Sigmoid colon (tissue), 7 donors: ENCODE data around the gene RNF167. TPM values are rescaled to one million over a fixed set of nuclear protein-coding genes. Genes with fewer than 3 reads are reported as not detected.

Experiments
- DNase-seq: peaks from one replicate; pipeline ENCODE4 v3.0.0-alpha.2; 2019
- H3K27ac ChIP-seq, 4 donors: fragments of 200-600 bp; sonication (generic); one replicate each; pipeline ENCODE4 v1.5.1; 2016 to 2019; ENCODE audit warnings: mild to moderate bottlenecking in 1 of 4
- H3K27me3 ChIP-seq, 3 donors: fragments of 200-600 bp; sonication (generic); one replicate each; pipeline ENCODE4 v1.5.1; 2019; ENCODE audit warnings: mild to moderate bottlenecking in 1 of 3
- H3K36me3 ChIP-seq, 4 donors: fragments of 200-600 bp; sonication (generic); one replicate each; pipeline ENCODE4 v1.5.1; 2016 to 2019
- H3K4me1 ChIP-seq, 4 donors: fragments of 200-600 bp; sonication (generic); one replicate each; pipeline ENCODE4 v1.5.1; 2017 to 2019
- H3K4me3 ChIP-seq, 4 donors: fragments of 200-600 bp; sonication (generic); one replicate each; pipeline ENCODE4 v1.5.1; 2017 to 2019; ENCODE audit warnings: mild to moderate bottlenecking in 2 of 4, moderate library complexity in 1 of 4
- H3K9me3 ChIP-seq, 4 donors: fragments of 200-600 bp in 3 of 4; sonication (generic) in 3 of 4; one replicate each; pipeline versions ENCODE4 v1.5.1 to v1.6.1; 2013 to 2019
- EP300 ChIP-seq, 4 donors: sonication (generic); formaldehyde crosslinking; IDR thresholded peaks; one replicate each; pipeline ENCODE4 v1.6.1; 2017; ENCODE audit warnings: antibody characterized with exemption in 4 of 4
- POLR2A ChIP-seq, 2 donors: fragments of 450-650 bp; IDR thresholded peaks; one replicate each; pipeline ENCODE4 v1.6.1; 2016; ENCODE audit warnings: antibody characterized with exemption in 2 of 2, mild to moderate bottlenecking in 2 of 2, moderate library complexity in 2 of 2
- POLR2AphosphoS5 ChIP-seq, 4 donors: sonication (generic); formaldehyde crosslinking; IDR thresholded peaks; one replicate each; pipeline ENCODE4 v1.6.1; 2017; ENCODE audit warnings: antibody characterized with exemption in 4 of 4
- WGBS, 2 donors: extraction: QIAGEN DNeasy Blood & Tissue Kit; methylation state at CpG; one replicate each; pipeline ENCODE4 v1.1.7; 2013; 5-methylcytosine and 5-hydroxymethylcytosine counted together
- intact Hi-C: fragments of 100-400 bp; cut with DNase I; formaldehyde crosslinking; loops from one replicate; pipeline ENCODE4 v1.15.1; 2023
- polyA plus RNA-seq, 3 donors: library from polyadenylated mRNA; stranded (reverse); fragments of 200-250 nt; gene quantifications; one replicate each; pipeline ENCODE4 v1.2.3, GENCODE V29; 2013
- total RNA-seq, 4 donors: library from RNA; depleted of rRNA; stranded (reverse); fragments of >200 nt; gene quantifications; one replicate each; pipeline ENCODE4 v1.1.0, GENCODE V29; 2016
- TF ChIP-seq, protein P1 (sequence below), 4 experiments: fragments of 450-650 bp in 3 of 4; fragments of 200-600 bp in 1 of 4; IDR thresholded peaks; one replicate each; pipeline ENCODE4 v1.5.1; 2016 to 2019; ENCODE audit warnings: antibody characterized with exemption in 4 of 4, mild to moderate bottlenecking in 3 of 4, moderate library complexity in 2 of 4
- donor health status: healthy with polysubstance abuse.
- donor health status: Bipolar disorder and iron deficiency.
- donor health status: healthy.

The RNF167 gene
- total and polyA plus RNA-seq, 7 donors, result 45.0 to 120 (median 61.1) TPM

DNA sequence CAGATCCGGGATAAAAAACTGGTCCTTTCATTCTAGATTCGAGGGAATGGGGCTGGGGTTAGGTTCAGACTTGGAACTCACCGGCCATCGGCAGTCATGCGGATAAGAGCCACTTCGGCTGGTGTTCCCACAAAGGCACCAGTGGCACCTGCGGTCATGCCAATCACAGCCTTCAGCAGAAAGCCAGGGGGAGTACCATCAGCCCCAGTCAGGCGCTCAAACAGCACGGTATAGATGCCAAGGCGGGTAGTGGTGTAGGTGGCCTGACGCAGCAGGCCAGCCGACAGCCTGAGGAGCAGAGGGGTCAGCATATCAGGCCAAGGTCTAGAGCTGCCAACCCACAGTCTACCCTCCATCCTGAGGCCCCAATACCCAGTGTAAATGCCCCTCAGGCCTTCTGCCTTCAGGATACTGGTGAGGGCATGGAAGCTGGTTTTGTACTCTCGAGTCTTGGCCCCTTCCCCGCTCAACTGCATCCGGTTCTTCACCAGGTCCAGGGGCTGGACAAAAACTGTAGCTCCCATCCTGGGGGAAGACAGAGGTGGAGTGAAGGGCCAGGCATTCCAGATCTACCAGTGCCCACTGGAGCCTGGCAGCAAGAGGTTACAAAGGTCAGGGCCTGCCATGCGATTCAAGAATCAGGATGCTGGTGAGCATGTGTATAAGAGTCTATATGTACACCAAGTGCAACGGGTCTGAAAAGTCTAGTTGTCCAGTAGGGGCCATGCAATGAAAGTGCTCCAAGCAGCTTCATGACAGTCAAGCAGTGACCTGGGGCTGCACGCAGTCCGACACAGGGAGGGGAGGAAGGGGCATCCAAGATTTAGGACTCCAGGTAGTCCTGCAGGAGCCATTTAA is 1.2 kb upstream of the RNF167 start:
- TF ChIP-seq EP300 (IDR thresholded peaks at IDR 0.05) (no peak), POLR2A (IDR thresholded peaks at IDR 0.05) (no peak), POLR2AphosphoS5 (IDR thresholded peaks at IDR 0.05) (no peak)
- TF ChIP-seq, protein P1, sequence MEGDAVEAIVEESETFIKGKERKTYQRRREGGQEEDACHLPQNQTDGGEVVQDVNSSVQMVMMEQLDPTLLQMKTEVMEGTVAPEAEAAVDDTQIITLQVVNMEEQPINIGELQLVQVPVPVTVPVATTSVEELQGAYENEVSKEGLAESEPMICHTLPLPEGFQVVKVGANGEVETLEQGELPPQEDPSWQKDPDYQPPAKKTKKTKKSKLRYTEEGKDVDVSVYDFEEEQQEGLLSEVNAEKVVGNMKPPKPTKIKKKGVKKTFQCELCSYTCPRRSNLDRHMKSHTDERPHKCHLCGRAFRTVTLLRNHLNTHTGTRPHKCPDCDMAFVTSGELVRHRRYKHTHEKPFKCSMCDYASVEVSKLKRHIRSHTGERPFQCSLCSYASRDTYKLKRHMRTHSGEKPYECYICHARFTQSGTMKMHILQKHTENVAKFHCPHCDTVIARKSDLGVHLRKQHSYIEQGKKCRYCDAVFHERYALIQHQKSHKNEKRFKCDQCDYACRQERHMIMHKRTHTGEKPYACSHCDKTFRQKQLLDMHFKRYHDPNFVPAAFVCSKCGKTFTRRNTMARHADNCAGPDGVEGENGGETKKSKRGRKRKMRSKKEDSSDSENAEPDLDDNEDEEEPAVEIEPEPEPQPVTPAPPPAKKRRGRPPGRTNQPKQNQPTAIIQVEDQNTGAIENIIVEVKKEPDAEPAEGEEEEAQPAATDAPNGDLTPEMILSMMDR (IDR thresholded peaks at IDR 0.05), result no peak
- H3K4me3 ChIP-seq, result peak overlapping the region; percentile 62 to 83 (median 73)
- intact Hi-C loops, result loop anchor here (1.0 kb wide), 1 partner anchor 48 kb away; the partner anchor contains the start of gene CAMTA2
- H3K9me3 ChIP-seq, result no peaks in the 10 kb centered on the region
- 30 to 59% methylated on average over 19 of the region's 19 CpGs for WGBS, 2 donors
- H3K4me1 ChIP-seq, result peaks cover 0 to 53% (median 40%) of the 10 kb centered on the region in 4 donors
- no peak for DNase-seq
- H3K27ac ChIP-seq, result peak overlapping the region; percentile 91 to 96 (median 94)
- H3K36me3 ChIP-seq, result peaks cover 20 to 46% (median 30%) of the 10 kb centered on the region in 4 donors
- no peaks in the 10 kb centered on the region for H3K27me3 ChIP-seq

DNA sequence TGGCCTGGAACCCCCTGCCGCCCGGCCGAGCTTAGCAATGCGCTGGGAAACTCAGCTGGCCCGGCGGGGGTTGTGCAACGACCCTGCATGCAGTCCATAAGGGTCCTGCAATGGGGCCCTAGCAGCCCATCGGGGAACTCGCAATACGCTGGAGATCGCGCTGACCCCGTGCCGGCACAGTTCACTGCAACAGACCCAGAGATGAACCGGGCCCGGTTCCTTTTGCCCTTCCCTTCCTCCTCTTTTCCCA is 597 bp upstream of the RNF167 start:
- Histone ChIP-seq H3K4me3 (peak overlapping the region; percentile 62 to 83 (median 73)), H3K4me1 (peaks cover 0 to 53% (median 39%) of the 10 kb centered on the region in 4 donors), H3K36me3 (peaks cover 23 to 52% (median 33%) of the 10 kb centered on the region in 4 donors), H3K9me3 (no peaks in the 10 kb centered on the region), H3K27me3 (no peaks in the 10 kb centered on the region), H3K27ac (peak overlapping the region; percentile 91 to 96 (median 94))
- DNase-seq, result peak; percentile 81
- intact Hi-C loops, result loop anchor here (1.0 kb wide), 1 partner anchor 48 kb away; the partner anchor contains the start of gene CAMTA2
- TF ChIP-seq, protein P1 (IDR thresholded peaks at IDR 0.05), result no peak
- TF ChIP-seq POLR2A (IDR thresholded peaks at IDR 0.05) (no peak), EP300 (IDR thresholded peaks at IDR 0.05) (no peak), POLR2AphosphoS5 (IDR thresholded peaks at IDR 0.05) (no peak)
- 0% methylated on average over 16 of the region's 16 CpGs for WGBS, 2 donors

DNA sequence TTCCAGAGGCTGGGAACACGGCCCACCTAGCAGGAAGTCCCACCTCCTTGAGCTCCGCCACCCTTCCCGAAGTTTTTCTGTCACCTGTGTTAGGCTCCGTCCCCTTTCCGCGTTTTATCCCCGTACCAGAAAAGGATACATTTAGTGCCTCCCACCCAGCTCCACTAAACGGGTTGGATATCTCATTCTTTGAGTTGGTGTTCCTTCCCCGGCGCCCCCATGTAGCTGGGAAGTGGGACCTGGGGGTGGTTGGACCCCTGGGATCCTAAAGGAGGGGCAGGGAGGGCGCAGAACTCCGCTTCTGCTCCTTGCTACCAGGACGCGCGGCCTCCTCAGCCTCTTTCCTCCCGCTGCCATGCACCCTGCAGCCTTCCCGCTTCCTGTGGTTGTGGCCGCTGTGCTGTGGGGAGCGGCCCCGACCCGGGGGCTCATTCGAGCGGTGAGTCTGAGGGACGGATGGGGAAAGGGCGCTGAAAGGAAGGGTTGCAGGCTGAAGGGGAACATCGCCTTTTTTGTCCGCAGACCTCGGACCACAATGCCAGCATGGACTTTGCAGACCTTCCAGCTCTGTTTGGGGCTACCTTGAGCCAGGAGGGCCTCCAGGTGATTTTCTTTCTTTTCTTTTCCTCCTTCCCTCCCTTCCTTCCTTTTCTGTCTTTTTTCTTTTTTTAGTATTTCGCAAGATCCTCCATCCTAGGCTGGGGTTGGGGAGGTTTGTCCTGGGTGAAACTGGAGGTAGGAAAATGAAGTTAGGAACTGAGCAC is 669 bp downstream of the RNF167 start:
- Histone ChIP-seq H3K4me1 (peaks cover 0 to 65% (median 49%) of the 10 kb centered on the region in 4 donors), H3K36me3 (peaks cover 29 to 63% (median 42%) of the 10 kb centered on the region in 4 donors), H3K9me3 (no peaks in the 10 kb centered on the region), H3K27ac (peak overlapping the region; percentile 91 to 96 (median 94)), H3K4me3 (peak overlapping the region; percentile 62 to 83 (median 73)), H3K27me3 (no peaks in the 10 kb centered on the region)
- peak; percentile 95 for DNase-seq
- TF ChIP-seq POLR2A (IDR thresholded peaks at IDR 0.05) (no peak), POLR2AphosphoS5 (IDR thresholded peaks at IDR 0.05) (peak in 1 of 4 donors; percentile 3)
- WGBS, 2 donors, result 0 to 1% methylated on average over 29 of the region's 29 CpGs
- intact Hi-C loops, result loop anchor here (2.0 kb wide), 2 partner anchors 26 to 32 kb away; partner anchors contain the start of gene SPAG7

DNA sequence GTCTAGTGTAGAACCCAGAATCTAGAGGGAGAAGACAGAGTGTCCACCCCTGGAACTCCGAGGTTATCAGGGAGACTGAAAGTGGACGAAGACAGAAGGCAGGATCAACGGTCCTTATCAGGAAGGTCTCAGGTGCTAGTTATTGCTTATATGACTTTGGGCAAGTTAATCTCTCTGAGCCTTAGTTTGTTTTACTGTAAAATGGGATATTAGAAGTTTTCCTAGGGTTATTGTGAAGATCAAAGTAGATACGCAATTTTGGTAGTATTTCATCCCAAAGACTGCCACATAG is 1.2 kb downstream of the RNF167 start:
- H3K36me3 ChIP-seq, result peaks cover 29 to 63% (median 47%) of the 10 kb centered on the region in 4 donors
- peaks cover 0 to 70% (median 54%) of the 10 kb centered on the region in 4 donors for H3K4me1 ChIP-seq
- intact Hi-C loops, result loop anchor here (2.0 kb wide), 2 partner anchors 26 to 32 kb away; partner anchors contain the start of gene SPAG7
- H3K9me3 ChIP-seq, result no peaks in the 10 kb centered on the region
- 18 to 37% methylated on average over 4 of the region's 4 CpGs for WGBS, 2 donors
- TF ChIP-seq EP300 (IDR thresholded peaks at IDR 0.05), result no peak
- TF ChIP-seq POLR2A (IDR thresholded peaks at IDR 0.05), result no peak
- no peak for TF ChIP-seq POLR2AphosphoS5 (IDR thresholded peaks at IDR 0.05)
- TF ChIP-seq, protein P1 (IDR thresholded peaks at IDR 0.05), result no peak
- H3K4me3 ChIP-seq, result peak overlapping the region; percentile 62 to 83 (median 73)
- peak overlapping the region; percentile 91 to 96 (median 94) for H3K27ac ChIP-seq
- H3K27me3 ChIP-seq, result no peaks in the 10 kb centered on the region
- no peak for DNase-seq
